Caco-2 (cell line): Measurements from ENCODE around the gene PEAK3. TPM values are rescaled to one million over a fixed set of nuclear protein-coding genes. Genes with fewer than 3 reads are reported as not detected.
A peak's percentile ranks its signal among the peaks of the same experiment; 100 is the strongest.

Experiments used
- BruUV-seq: library from RNA; stranded (reverse); fragments of 400-500 nt; replicated peaks from 2 replicates; lab custom pipeline; 2021; lab: Mats Ljungman, UMichigan
- CTCF ChIA-PET: fragments of 300-600 bp; sonication (Branson Sonifier 250); formaldehyde crosslinking; loops from one replicate; lab custom pipeline; 2022; ENCODE audit warnings: antibody characterized with exemption; lab: Charles Lee
- POLR2A ChIA-PET: fragments of 300-600 bp; sonication (Branson Sonifier 250); formaldehyde crosslinking; loops from one replicate; lab custom pipeline; 2022; ENCODE audit warnings: antibody characterized with exemption; lab: Charles Lee
- DNase-seq, 2 experiments: peaks; one replicate each; pipeline versions ENCODE4 v3.0.0 to v3.0.0-alpha.2; 2020 to 2022
- H3K27me3 ChIP-seq: replicated peaks from 2 replicates; pipeline ENCODE4 v1.6.0; 2011; ENCODE audit warnings: low read length; ENCODE audit not compliant: control insufficient read depth, insufficient read depth
- H3K36me3 ChIP-seq: 2 replicates; pipeline ENCODE4 v1.5.1; 2011; ENCODE audit warnings: low read length; ENCODE audit not compliant: control insufficient read depth, insufficient read depth
- H3K4me1 ChIP-seq: fragments of 250-450 bp; sonication (Bioruptor Pico); 2 replicates; pipeline ENCODE4 v1.5.1; 2020; ENCODE audit warnings: mild to moderate bottlenecking
- H3K4me3 ChIP-seq: 2 replicates; pipeline ENCODE4 v1.5.1; 2011; ENCODE audit warnings: low read depth, mild to moderate bottlenecking, control low read depth, low read length
- H3K9me3 ChIP-seq: fragments of 250-450 bp; sonication (Bioruptor Pico); 2 replicates; pipeline ENCODE4 v1.5.1; 2020; ENCODE audit warnings: mild to moderate bottlenecking, moderate library complexity
- H3K27ac Mint-ChIP-seq: one replicate; pipeline ENCODE4 v1.8.0; 2022; ENCODE audit warnings: mixed read lengths; ENCODE audit not compliant: unreplicated experiment
- H3K27me3 Mint-ChIP-seq: one replicate; pipeline ENCODE4 v1.8.0; 2022; ENCODE audit warnings: mixed read lengths; ENCODE audit not compliant: insufficient read depth, unreplicated experiment
- H3K36me3 Mint-ChIP-seq: one replicate; pipeline ENCODE4 v1.8.0; 2022; ENCODE audit warnings: mild to moderate bottlenecking, mixed read lengths; ENCODE audit not compliant: insufficient read depth, unreplicated experiment
- H3K4me1 Mint-ChIP-seq: one replicate; pipeline ENCODE4 v1.8.0; 2022; ENCODE audit warnings: low read depth, mixed read lengths; ENCODE audit not compliant: unreplicated experiment
- H3K4me3 Mint-ChIP-seq: one replicate; pipeline ENCODE4 v1.8.0; 2022; ENCODE audit warnings: mild to moderate bottlenecking, moderate library complexity, mixed read lengths; ENCODE audit not compliant: unreplicated experiment
- H3K9me3 Mint-ChIP-seq: one replicate; pipeline ENCODE4 v1.8.0; 2022; ENCODE audit warnings: mixed read lengths; ENCODE audit not compliant: unreplicated experiment
- CTCF ChIP-seq, 2 experiments: fragments of 200-600 bp in 1 of 2; IDR thresholded peaks; 1 replicate in 1 of 2; 2 replicates in 1 of 2; pipeline versions ENCODE4 v1.5.1 to v1.8.0; 2011 to 2022; ENCODE audit warnings: antibody characterized with exemption in 1 of 2, control low read depth in 1 of 2, inconsistent platforms in 1 of 2, low read depth in 1 of 2, low read length in 1 of 2, mild to moderate bottlenecking in 1 of 2, moderate library complexity in 1 of 2; ENCODE audit not compliant: insufficient read depth in 1 of 2, severe bottlenecking in 1 of 2, unreplicated experiment in 1 of 2
- intact Hi-C: fragments of 100-400 bp; cut with micrococcal nuclease; formaldehyde crosslinking; loops from one replicate; pipeline ENCODE4 v1.10.0; 2022; ENCODE audit not compliant: unreplicated experiment
- total RNA-seq: library from RNA; stranded (reverse); gene quantifications from 2 replicates; pipeline ENCODE4 v1.2.3, GENCODE V29; 2022

Gene PEAK3
- total RNA-seq, 1 experiment from 2014 or later = not detected

GRCh38 chr19:2328401-2329148 lies 46.6 kb upstream of the PEAK3 start, which contains the start of the genes LSM7 and SPPL2B:
Gene LSM7, minus strand, starts transcription at chr19:2328586. Its CDS starts 20 bp downstream, at chr19:2328566.
Gene SPPL2B, plus strand, starts transcription at chr19:2328684. Its CDS starts 26 bp downstream, at chr19:2328710.
- DNase-seq = peak; percentile 87 to 91
- no TSS peak for BruUV-seq
- ChIA-PET CTCF (no interaction called here), POLR2A (interaction anchor here (0.5 to 1.6 kb wide), 5 partner anchors 10 to 272 kb away, joined by 3 to 5 read pairs (median 4); partner anchors contain the start of genes GADD45B and PLEKHJ1)
- no peaks in the 10 kb centered on the region for H3K27me3 Mint-ChIP-seq
- intact Hi-C loops = no loop called here
- Histone ChIP-seq H3K4me1 (peaks cover 31% of the 10 kb centered on the region), H3K36me3 (peaks cover 1% of the 10 kb centered on the region; the same call in 1 of the 2 replicates), H3K4me3 (peak within 1 kb of the TSS; percentile 95), H3K27me3 (no peaks in the 10 kb centered on the region), H3K9me3 (no peaks in the 10 kb centered on the region)
- H3K36me3 Mint-ChIP-seq = peaks cover 53% of the 10 kb centered on the region
- H3K27ac Mint-ChIP-seq = peak within 1 kb of the TSS; percentile 94
- peaks cover 26% of the 10 kb centered on the region for H3K4me1 Mint-ChIP-seq
- no peak for TF ChIP-seq CTCF (IDR thresholded peaks at IDR 0.05; ENCODE audit: insufficient read depth in 1 of 2, low read depth in 1 of 2, low read length in 1 of 2, severe bottlenecking in 1 of 2, unreplicated experiment in 1 of 2)
- peak within 1 kb of the TSS; percentile 87 for H3K4me3 Mint-ChIP-seq
- no peaks in the 10 kb centered on the region for H3K9me3 Mint-ChIP-seq

GRCh38 chr19:2327773-2328400 lies 45.9 kb upstream of the PEAK3 start:
- BruUV-seq = TSS peak; percentile 64
- POLR2A ChIA-PET = interaction anchor here (0.5 to 1.6 kb wide), 5 partner anchors 9 to 273 kb away, joined by 3 to 5 read pairs (median 4); partner anchors contain the start of genes GADD45B and PLEKHJ1
- intact Hi-C loops = no loop called here
- Mint-ChIP-seq H3K4me3 (peak overlapping the region; percentile 87), H3K27ac (peak overlapping the region; percentile 94), H3K9me3 (no peaks in the 10 kb centered on the region), H3K27me3 (no peaks in the 10 kb centered on the region), H3K36me3 (peaks cover 57% of the 10 kb centered on the region), H3K4me1 (peaks cover 24% of the 10 kb centered on the region)
- peak overlapping the region; percentile 95 for H3K4me3 ChIP-seq
- CTCF ChIA-PET = no interaction called here
- no peak for DNase-seq
- no peak for TF ChIP-seq CTCF (IDR thresholded peaks at IDR 0.05; ENCODE audit: insufficient read depth in 1 of 2, low read depth in 1 of 2, low read length in 1 of 2, severe bottlenecking in 1 of 2, unreplicated experiment in 1 of 2)
- no peaks in the 10 kb centered on the region for H3K27me3 ChIP-seq
- peaks cover 1% of the 10 kb centered on the region; the same call in 1 of the 2 replicates for H3K36me3 ChIP-seq
- H3K9me3 ChIP-seq = no peaks in the 10 kb centered on the region
- H3K4me1 ChIP-seq = peaks cover 31% of the 10 kb centered on the region

GRCh38 chr19:2326699-2327360 lies 44.9 kb upstream of the PEAK3 start:
- H3K27me3 ChIP-seq = no peaks in the 10 kb centered on the region
- H3K4me3 ChIP-seq = no peak overlapping the region
- intact Hi-C loops = no loop called here
- no peaks in the 10 kb centered on the region for H3K27me3 Mint-ChIP-seq
- no peaks in the 10 kb centered on the region for H3K9me3 ChIP-seq
- POLR2A ChIA-PET = no interaction called here
- no peaks in the 10 kb centered on the region for H3K9me3 Mint-ChIP-seq
- CTCF ChIA-PET = no interaction called here
- no peak overlapping the region for H3K27ac Mint-ChIP-seq
- no peak for TF ChIP-seq CTCF (IDR thresholded peaks at IDR 0.05; ENCODE audit: insufficient read depth in 1 of 2, low read depth in 1 of 2, low read length in 1 of 2, severe bottlenecking in 1 of 2, unreplicated experiment in 1 of 2)
- peaks cover 1% of the 10 kb centered on the region; the same call in 1 of the 2 replicates for H3K36me3 ChIP-seq
- DNase-seq = no peak
- H3K4me1 ChIP-seq = peaks cover 25% of the 10 kb centered on the region
- peaks cover 60% of the 10 kb centered on the region for H3K36me3 Mint-ChIP-seq
- H3K4me1 Mint-ChIP-seq = peaks cover 24% of the 10 kb centered on the region
- BruUV-seq = no TSS peak
- peak overlapping the region; percentile 87 for H3K4me3 Mint-ChIP-seq
